Trophoblast cell (in vitro differentiated cells and primary cell): ENCODE results near the gene VASH1.

Source experiments
- DNase-seq, 2 donors: peaks; one replicate each; pipeline ENCODE4 v3.0.0-alpha.2; 2016
- H2AFZ ChIP-seq: 2 replicates; pipeline ENCODE4 v1.6.1; 2013; ENCODE audit warnings: low read length, moderate library complexity, mild to moderate bottlenecking; ENCODE audit not compliant: insufficient read depth, poor library complexity
- H2AK5ac ChIP-seq: 2 replicates; pipeline ENCODE4 v1.6.1; 2013; ENCODE audit warnings: mild to moderate bottlenecking, low read length
- H2BK120ac ChIP-seq: 2 replicates; pipeline ENCODE4 v1.6.1; 2013; ENCODE audit warnings: low read length, mild to moderate bottlenecking, moderate library complexity; ENCODE audit not compliant: insufficient read depth, poor library complexity
- H2BK12ac ChIP-seq: 2 replicates; pipeline ENCODE4 v1.6.1; 2013; ENCODE audit warnings: mild to moderate bottlenecking, low read length, moderate library complexity
- H2BK5ac ChIP-seq: 2 replicates; pipeline ENCODE4 v1.6.1; 2013; ENCODE audit warnings: low read length, low read depth, moderate library complexity, mild to moderate bottlenecking; ENCODE audit not compliant: poor library complexity
- H3K14ac ChIP-seq: 2 replicates; pipeline ENCODE4 v1.6.1; 2013; ENCODE audit warnings: mild to moderate bottlenecking, low read length
- H3K18ac ChIP-seq: 2 replicates; pipeline ENCODE4 v1.6.1; 2013; ENCODE audit warnings: mild to moderate bottlenecking, low read length
- H3K23ac ChIP-seq: 2 replicates; pipeline ENCODE4 v1.6.1; 2013; ENCODE audit warnings: low read length
- H3K27ac ChIP-seq: 2 replicates; pipeline ENCODE4 v1.5.1; 2013; ENCODE audit warnings: low read depth, mild to moderate bottlenecking, inconsistent platforms, low read length, moderate library complexity
- H3K27me3 ChIP-seq: 2 replicates; pipeline ENCODE4 v1.6.1; 2013; ENCODE audit warnings: inconsistent platforms, mild to moderate bottlenecking, low read length, moderate library complexity; ENCODE audit not compliant: insufficient read depth
- H3K36me3 ChIP-seq, 2 experiments: 1 replicate in 1 of 2; 2 replicates in 1 of 2; pipeline ENCODE4 v1.6.1; 2013; ENCODE audit warnings: low read length in 2 of 2, mild to moderate bottlenecking in 2 of 2, moderate library complexity in 1 of 2; ENCODE audit not compliant: insufficient read depth in 2 of 2, control insufficient read depth in 1 of 2
- H3K4ac ChIP-seq: 2 replicates; pipeline ENCODE4 v1.6.1; 2013; ENCODE audit warnings: low read depth, mild to moderate bottlenecking, low read length, moderate library complexity
- H3K4me1 ChIP-seq, 2 experiments: 1 replicate in 1 of 2; 2 replicates in 1 of 2; pipeline ENCODE4 v1.6.1; 2013; ENCODE audit warnings: low read length in 2 of 2, mild to moderate bottlenecking in 2 of 2, moderate library complexity in 1 of 2; ENCODE audit not compliant: insufficient read depth in 2 of 2, control insufficient read depth in 1 of 2
- H3K4me2 ChIP-seq: 2 replicates; pipeline ENCODE4 v1.6.1; 2013; ENCODE audit warnings: inconsistent platforms, mild to moderate bottlenecking, low read length, moderate library complexity
- H3K4me3 ChIP-seq: 2 replicates; pipeline ENCODE4 v1.5.1; 2013; ENCODE audit warnings: mild to moderate bottlenecking, low read depth, low read length, inconsistent platforms
- H3K79me1 ChIP-seq: one replicate; pipeline ENCODE4 v1.6.1; 2013; ENCODE audit warnings: low read length
- H3K79me2 ChIP-seq: 2 replicates; pipeline ENCODE4 v1.6.1; 2013; ENCODE audit warnings: low read length, mild to moderate bottlenecking; ENCODE audit not compliant: control insufficient read depth, insufficient read depth, poor library complexity
- H3K9ac ChIP-seq: 2 replicates; pipeline ENCODE4 v1.6.1; 2013; ENCODE audit warnings: mild to moderate bottlenecking, low read length
- H3K9me3 ChIP-seq: 2 replicates; pipeline ENCODE4 v1.6.1; 2013; ENCODE audit warnings: low read depth, mild to moderate bottlenecking, control low read depth, inconsistent platforms, low read length; ENCODE audit not compliant: insufficient read depth
- H4K12ac ChIP-seq: 2 replicates; pipeline ENCODE4 v1.6.1; 2013; ENCODE audit warnings: low read depth, mild to moderate bottlenecking, low read length, moderate library complexity
- H4K8ac ChIP-seq: 2 replicates; pipeline ENCODE4 v1.6.1; 2013; ENCODE audit warnings: low read depth, mild to moderate bottlenecking, low read length, moderate library complexity
- H4K91ac ChIP-seq: one replicate; pipeline ENCODE4 v1.6.1; 2013; ENCODE audit warnings: low read depth, mild to moderate bottlenecking, low read length, moderate library complexity
- WGBS: extraction: QIAGEN DNeasy Blood & Tissue Kit; methylation state at CpG from one replicate; pipeline ENCODE4 v1.1.7; 2013; ENCODE audit warnings: missing lambda C conversion rate; ENCODE audit not compliant: insufficient read length, insufficient coverage; ENCODE audit errors: extremely low coverage; 5-methylcytosine and 5-hydroxymethylcytosine counted together

VASH1 gene

DNA sequence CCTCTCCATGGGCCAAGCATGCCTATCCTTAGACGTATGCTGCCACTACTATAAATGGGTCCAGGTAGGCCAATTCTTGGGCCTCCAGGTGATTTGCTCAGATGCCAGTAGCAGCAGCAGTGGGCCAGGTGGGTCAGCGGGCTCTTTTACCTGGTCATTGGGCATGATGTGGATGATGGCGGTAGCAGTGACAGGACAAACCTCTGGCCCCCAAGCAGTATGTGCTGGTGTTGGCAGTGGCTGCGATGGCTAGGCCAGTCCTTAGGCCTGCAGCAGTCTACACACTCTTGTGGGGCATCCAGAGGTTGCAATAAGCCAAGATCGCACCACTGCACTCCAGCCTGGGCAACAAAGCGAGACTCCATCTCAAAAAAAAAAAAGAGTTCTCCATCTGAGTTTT, 19.1 kb upstream of the VASH1 start:
- Histone ChIP-seq H4K8ac (no peak overlapping the region), H3K79me2 (no peaks in the 10 kb centered on the region)
- WGBS = no CpG with 5 or more reads among the region's 6 CpGs

DNA sequence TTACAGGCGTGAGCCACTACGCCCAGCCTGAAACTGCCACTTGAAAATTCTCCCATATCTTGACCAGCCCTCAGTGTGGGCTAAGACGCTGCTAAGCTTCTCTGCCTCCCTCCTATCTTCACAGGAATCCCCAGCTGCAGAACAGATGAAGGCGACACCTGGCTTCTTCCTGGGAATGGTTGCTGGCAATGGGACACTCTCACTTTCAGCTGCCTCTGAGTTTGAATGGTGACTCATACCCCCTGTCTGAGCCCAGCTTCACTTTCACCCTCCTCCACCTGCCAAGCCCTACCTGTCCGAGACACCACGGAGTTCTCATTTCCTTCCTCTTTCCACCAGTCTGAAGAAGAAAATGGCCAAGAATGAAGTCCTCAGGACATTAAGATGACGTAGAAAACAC, 18.3 kb upstream of the VASH1 start:
- Histone ChIP-seq H3K36me3 (no peaks in the 10 kb centered on the region), H4K91ac (no peak overlapping the region), H3K9ac (no peak overlapping the region), H2BK120ac (no peak overlapping the region), H4K12ac (no peak overlapping the region), H3K4ac (no peak overlapping the region), H3K4me2 (no peak overlapping the region), H3K9me3 (peaks cover 4% of the 10 kb centered on the region), H2BK12ac (no peak overlapping the region), H3K79me1 (no peaks in the 10 kb centered on the region), H3K18ac (no peak overlapping the region), H3K79me2 (no peaks in the 10 kb centered on the region), H4K8ac (no peak overlapping the region), H3K14ac (no peak overlapping the region), H2BK5ac (no peak overlapping the region), H2AK5ac (no peak overlapping the region), H2AFZ (no peak overlapping the region), H3K27me3 (no peaks in the 10 kb centered on the region), H3K23ac (no peak overlapping the region), H3K4me1 (no peaks in the 10 kb centered on the region), H3K4me3 (no peak overlapping the region), H3K27ac (no peak overlapping the region)
- no CpG with 5 or more reads among the region's 7 CpGs for WGBS
- peak; percentile 66 to 77 for DNase-seq

More for the DNA sequence above, 19.1 kb upstream of the VASH1 start:
- Histone ChIP-seq H3K23ac (no peak overlapping the region), H3K27ac (no peak overlapping the region), H3K14ac (no peak overlapping the region), H3K9ac (no peak overlapping the region), H3K18ac (no peak overlapping the region), H2AFZ (no peak overlapping the region), H4K12ac (no peak overlapping the region), H2AK5ac (no peak overlapping the region), H2BK12ac (no peak overlapping the region), H3K4ac (no peak overlapping the region), H3K79me1 (no peaks in the 10 kb centered on the region), H3K9me3 (peaks cover 4% of the 10 kb centered on the region), H2BK5ac (no peak overlapping the region), H2BK120ac (no peak overlapping the region), H3K4me1 (no peaks in the 10 kb centered on the region), H3K4me2 (no peak overlapping the region), H3K36me3 (no peaks in the 10 kb centered on the region), H3K27me3 (no peaks in the 10 kb centered on the region), H3K4me3 (no peak overlapping the region), H4K91ac (no peak overlapping the region)
- no peak for DNase-seq

DNA sequence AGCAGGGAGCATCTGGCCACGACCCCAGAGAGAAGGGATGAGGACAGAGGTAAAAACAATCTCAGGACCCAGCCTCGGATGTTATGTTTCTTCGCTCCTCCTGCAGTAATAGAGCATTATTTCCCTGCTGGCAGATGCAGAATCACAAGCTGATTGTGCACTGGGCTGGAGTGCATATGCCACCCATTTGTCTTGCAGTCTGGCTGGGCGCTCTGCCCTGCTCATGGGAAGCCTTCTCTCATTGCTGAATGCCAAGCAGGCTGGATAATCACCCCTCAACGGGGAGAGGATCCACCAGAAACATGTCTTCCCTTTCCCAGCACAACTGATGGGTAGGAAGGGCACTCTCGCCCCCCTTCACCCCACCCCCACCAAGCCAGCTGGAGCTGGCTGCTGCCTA, 8.5 kb upstream of the VASH1 start:
- no peaks in the 10 kb centered on the region for H3K27me3 ChIP-seq
- no peaks in the 10 kb centered on the region for H3K79me2 ChIP-seq
- H3K36me3 ChIP-seq = no peaks in the 10 kb centered on the region
- peak overlapping the region; percentile 30 for H3K4me3 ChIP-seq
- DNase-seq = no peak
- H3K27ac ChIP-seq = no peak overlapping the region
- WGBS = no CpG with 5 or more reads among the region's 6 CpGs
- no peaks in the 10 kb centered on the region for H3K4me1 ChIP-seq
- no peaks in the 10 kb centered on the region for H3K79me1 ChIP-seq
- no peak overlapping the region for H3K14ac ChIP-seq
- no peak overlapping the region for H3K23ac ChIP-seq
- no peak overlapping the region for H3K18ac ChIP-seq
- no peak overlapping the region for H2BK12ac ChIP-seq
- no peak overlapping the region for H3K4me2 ChIP-seq
- no peak overlapping the region for H4K91ac ChIP-seq
- H2AFZ ChIP-seq = no peak overlapping the region
- H2BK5ac ChIP-seq = no peak overlapping the region
- no peak overlapping the region for H4K12ac ChIP-seq
- no peak overlapping the region for H2AK5ac ChIP-seq
- no peak overlapping the region for H3K9ac ChIP-seq
- no peaks in the 10 kb centered on the region for H3K9me3 ChIP-seq
- H2BK120ac ChIP-seq = no peak overlapping the region
- no peak overlapping the region for H4K8ac ChIP-seq
- H3K4ac ChIP-seq = no peak overlapping the region

DNA sequence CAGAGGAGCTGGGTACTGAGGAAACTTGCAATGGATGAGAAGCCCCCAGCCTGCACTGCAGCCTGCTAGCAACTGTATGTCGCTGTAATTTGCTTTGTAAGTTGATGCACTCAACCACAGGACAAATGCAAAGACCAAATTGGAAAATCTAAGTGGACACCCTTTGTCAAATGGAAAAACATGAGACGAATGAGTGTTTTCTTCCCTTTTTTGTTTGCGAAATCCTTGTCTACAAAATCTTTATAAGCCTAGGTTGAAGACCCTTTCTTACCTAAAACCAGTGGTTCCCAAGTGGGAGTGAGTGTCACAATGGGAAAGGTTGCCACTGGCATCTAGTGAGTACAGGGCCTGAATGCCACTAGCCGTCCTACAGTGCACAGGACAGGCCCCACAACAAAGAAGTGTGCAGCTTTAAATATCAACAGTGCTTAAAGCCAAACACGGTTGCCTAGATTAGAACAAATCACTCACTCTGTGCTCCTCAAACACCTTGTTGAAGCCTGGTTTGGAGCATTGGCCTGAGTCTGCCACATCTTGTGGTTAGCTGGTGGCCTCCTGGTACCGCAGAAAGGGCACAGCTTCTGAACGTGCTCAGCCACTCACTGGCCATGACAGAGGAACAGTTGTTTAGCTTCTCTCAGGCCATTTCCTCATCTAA, 7.6 kb upstream of the VASH1 start:
- H4K8ac ChIP-seq = no peak overlapping the region
- H2BK5ac ChIP-seq = no peak overlapping the region
- DNase-seq = no peak
- no peaks in the 10 kb centered on the region for H3K9me3 ChIP-seq
- no peak overlapping the region for H3K23ac ChIP-seq
- no peaks in the 10 kb centered on the region for H3K79me2 ChIP-seq
- H2AFZ ChIP-seq = no peak overlapping the region
- H2AK5ac ChIP-seq = no peak overlapping the region
- no peak overlapping the region for H3K4ac ChIP-seq
- H3K27me3 ChIP-seq = no peaks in the 10 kb centered on the region
- no peak overlapping the region for H3K27ac ChIP-seq
- H4K12ac ChIP-seq = no peak overlapping the region
- no peak overlapping the region for H2BK12ac ChIP-seq
- H3K18ac ChIP-seq = no peak overlapping the region
- no peak overlapping the region for H3K4me2 ChIP-seq
- no peak overlapping the region for H2BK120ac ChIP-seq
- no peaks in the 10 kb centered on the region for H3K36me3 ChIP-seq
- no peak overlapping the region for H3K9ac ChIP-seq
- H4K91ac ChIP-seq = no peak overlapping the region
- WGBS = no CpG with 5 or more reads among the region's 7 CpGs
- H3K4me1 ChIP-seq = no peaks in the 10 kb centered on the region
- no peaks in the 10 kb centered on the region for H3K79me1 ChIP-seq
- H3K14ac ChIP-seq = no peak overlapping the region
- no peak overlapping the region for H3K4me3 ChIP-seq
